KMS-11 (cell line): ENCODE measurements around the gene TAOK2.

Source experiments
- H2AFZ ChIP-seq: fragments of 200-600 bp; sonication (generic); 2 replicates; pipeline ENCODE4 v1.6.1; 2016; ENCODE audit warnings: antibody characterized with exemption, mixed run types, low read depth
- H3K27ac ChIP-seq: fragments of 200-600 bp; sonication (generic); 2 replicates; pipeline ENCODE4 v1.6.1; 2016; ENCODE audit warnings: mild to moderate bottlenecking, mixed run types
- H3K27me3 ChIP-seq: fragments of 200-600 bp; sonication (generic); 2 replicates; pipeline ENCODE4 v1.6.1; 2017; ENCODE audit warnings: mild to moderate bottlenecking, low read depth, mixed run types, moderate library complexity; ENCODE audit not compliant: insufficient read depth
- H3K36me3 ChIP-seq: fragments of 200-600 bp; sonication (generic); 2 replicates; pipeline ENCODE4 v1.6.1; 2017; ENCODE audit warnings: mild to moderate bottlenecking, mixed run types; ENCODE audit not compliant: insufficient read depth
- H3K4me1 ChIP-seq: fragments of 200-600 bp; sonication (generic); 2 replicates; pipeline ENCODE4 v1.6.1; 2016; ENCODE audit warnings: mild to moderate bottlenecking, low read depth, mixed run types; ENCODE audit not compliant: poor library complexity, severe bottlenecking
- H3K4me2 ChIP-seq: fragments of 200-600 bp; sonication (generic); 2 replicates; pipeline ENCODE4 v1.7.0; 2016; ENCODE audit warnings: mild to moderate bottlenecking, mixed run types
- H3K4me3 ChIP-seq: fragments of 200-600 bp; sonication (generic); IDR thresholded peaks from 2 replicates; pipeline ENCODE4 v1.6.1; 2017; ENCODE audit warnings: low read depth, low read length, mixed read lengths; ENCODE audit not compliant: insufficient read depth
- H3K79me2 ChIP-seq: fragments of 200-600 bp; sonication (generic); 2 replicates; pipeline ENCODE4 v1.6.1; 2016; ENCODE audit warnings: low read depth, mixed run types; ENCODE audit not compliant: insufficient read depth
- H3K9ac ChIP-seq: fragments of 200-600 bp; sonication (generic); 2 replicates; pipeline ENCODE4 v1.6.1; 2016; ENCODE audit warnings: mild to moderate bottlenecking, mixed run types
- H4K20me1 ChIP-seq: fragments of 200-600 bp; sonication (generic); 2 replicates; pipeline ENCODE4 v1.6.1; 2016; ENCODE audit warnings: mild to moderate bottlenecking, mixed run types; ENCODE audit not compliant: insufficient read depth
- TF ChIP-seq, protein P1 (sequence below): fragments of 200-600 bp; sonication (generic); conservative IDR thresholded peaks from 2 replicates; pipeline ENCODE4 v1.6.1; 2017; ENCODE audit warnings: low read depth, mild to moderate bottlenecking, antibody characterized with exemption, low read length, moderate library complexity, mixed read lengths

TAOK2 gene

DNA sequence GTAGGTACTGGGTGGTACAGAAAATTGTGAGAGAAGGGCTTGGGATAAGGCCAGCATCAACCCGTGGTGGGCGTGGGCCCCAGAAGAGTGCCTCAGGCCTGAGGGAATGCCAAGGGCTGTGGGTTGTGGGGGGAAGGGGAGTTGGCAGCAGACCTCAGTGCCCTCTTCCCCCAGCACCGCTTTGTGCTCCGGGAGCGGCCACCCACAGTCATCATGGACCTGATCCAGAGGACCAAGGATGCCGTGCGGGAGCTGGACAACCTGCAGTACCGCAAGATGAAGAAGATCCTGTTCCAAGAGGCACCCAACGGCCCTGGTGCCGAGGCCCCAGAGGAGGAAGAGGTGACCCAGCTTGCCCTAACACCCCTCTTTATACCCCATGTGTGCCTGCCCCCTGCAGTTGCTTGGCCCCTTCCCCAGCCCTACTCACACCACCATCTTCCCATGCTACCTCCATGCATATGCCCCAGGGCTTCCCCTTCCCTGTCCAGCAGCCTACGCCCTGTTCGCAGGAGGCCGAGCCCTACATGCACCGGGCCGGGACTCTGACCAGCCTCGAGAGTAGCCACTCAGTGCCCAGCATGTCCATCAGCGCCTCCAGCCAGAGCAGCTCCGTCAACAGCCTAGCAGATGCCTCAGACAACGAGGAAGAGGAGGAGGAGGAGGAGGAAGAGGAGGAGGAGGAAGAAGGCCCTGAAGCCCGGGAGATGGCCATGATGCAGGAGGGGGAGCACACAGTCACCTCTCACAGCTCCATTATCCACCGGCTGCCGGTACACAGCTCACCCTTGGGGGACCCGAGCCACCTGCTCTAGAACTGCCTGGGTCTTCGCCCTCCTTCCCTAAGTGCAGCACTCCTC, 9.1 kb downstream of the TAOK2 start:
- TF ChIP-seq, protein P1, sequence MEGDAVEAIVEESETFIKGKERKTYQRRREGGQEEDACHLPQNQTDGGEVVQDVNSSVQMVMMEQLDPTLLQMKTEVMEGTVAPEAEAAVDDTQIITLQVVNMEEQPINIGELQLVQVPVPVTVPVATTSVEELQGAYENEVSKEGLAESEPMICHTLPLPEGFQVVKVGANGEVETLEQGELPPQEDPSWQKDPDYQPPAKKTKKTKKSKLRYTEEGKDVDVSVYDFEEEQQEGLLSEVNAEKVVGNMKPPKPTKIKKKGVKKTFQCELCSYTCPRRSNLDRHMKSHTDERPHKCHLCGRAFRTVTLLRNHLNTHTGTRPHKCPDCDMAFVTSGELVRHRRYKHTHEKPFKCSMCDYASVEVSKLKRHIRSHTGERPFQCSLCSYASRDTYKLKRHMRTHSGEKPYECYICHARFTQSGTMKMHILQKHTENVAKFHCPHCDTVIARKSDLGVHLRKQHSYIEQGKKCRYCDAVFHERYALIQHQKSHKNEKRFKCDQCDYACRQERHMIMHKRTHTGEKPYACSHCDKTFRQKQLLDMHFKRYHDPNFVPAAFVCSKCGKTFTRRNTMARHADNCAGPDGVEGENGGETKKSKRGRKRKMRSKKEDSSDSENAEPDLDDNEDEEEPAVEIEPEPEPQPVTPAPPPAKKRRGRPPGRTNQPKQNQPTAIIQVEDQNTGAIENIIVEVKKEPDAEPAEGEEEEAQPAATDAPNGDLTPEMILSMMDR = no peak
- H3K79me2 ChIP-seq = no peaks in the 10 kb centered on the region
- no peak overlapping the region for H3K4me2 ChIP-seq
- no peak overlapping the region for H3K9ac ChIP-seq
- H3K36me3 ChIP-seq = no peaks in the 10 kb centered on the region; the same call in 1 of the 2 replicates
- no peak overlapping the region for H2AFZ ChIP-seq
- H3K4me1 ChIP-seq = no peaks in the 10 kb centered on the region
- no peaks in the 10 kb centered on the region for H4K20me1 ChIP-seq
- H3K27ac ChIP-seq = no peak overlapping the region
- H3K27me3 ChIP-seq = no peaks in the 10 kb centered on the region
- H3K4me3 ChIP-seq = no peak overlapping the region

DNA sequence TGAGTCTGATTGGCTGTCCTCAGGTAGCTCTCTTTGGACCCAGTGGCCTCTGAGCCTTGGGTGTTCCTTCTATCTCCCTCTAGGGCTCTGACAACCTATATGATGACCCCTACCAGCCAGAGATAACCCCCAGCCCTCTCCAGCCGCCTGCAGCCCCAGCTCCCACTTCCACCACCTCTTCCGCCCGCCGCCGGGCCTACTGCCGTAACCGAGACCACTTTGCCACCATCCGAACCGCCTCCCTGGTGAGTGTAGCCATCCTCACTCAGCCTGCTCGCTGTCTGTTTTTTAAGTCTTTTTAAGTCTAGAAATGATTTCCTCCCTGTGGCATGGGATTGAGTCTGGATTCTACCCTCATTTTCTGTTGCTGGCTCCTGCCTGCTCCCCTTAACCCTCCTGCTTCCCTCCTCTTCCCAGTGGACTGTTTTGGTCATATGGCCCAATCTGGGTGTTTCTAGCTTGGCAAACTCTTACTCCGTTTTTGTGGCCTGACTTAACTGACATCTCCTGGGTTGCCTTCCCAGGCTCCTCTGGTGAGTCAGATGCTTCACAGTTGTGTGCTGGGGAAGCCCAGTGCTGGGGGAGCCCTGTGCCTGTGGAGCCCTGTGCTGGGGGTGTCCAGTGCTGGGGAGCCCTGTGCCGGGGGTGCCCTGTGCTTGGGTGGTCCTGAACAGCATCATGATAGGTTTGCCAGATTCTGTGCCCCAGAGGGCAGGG, 9.9 kb downstream of the TAOK2 start:
- H3K4me1 ChIP-seq = no peaks in the 10 kb centered on the region
- no peak overlapping the region for H3K27ac ChIP-seq
- H3K36me3 ChIP-seq = no peaks in the 10 kb centered on the region; the same call in 1 of the 2 replicates
- H4K20me1 ChIP-seq = no peaks in the 10 kb centered on the region
- H3K27me3 ChIP-seq = no peaks in the 10 kb centered on the region
- H3K79me2 ChIP-seq = no peaks in the 10 kb centered on the region
- H3K9ac ChIP-seq = no peak overlapping the region
- H2AFZ ChIP-seq = no peak overlapping the region
- TF ChIP-seq, protein P1 = no peak
- no peak overlapping the region for H3K4me3 ChIP-seq
- H3K4me2 ChIP-seq = no peak overlapping the region

DNA sequence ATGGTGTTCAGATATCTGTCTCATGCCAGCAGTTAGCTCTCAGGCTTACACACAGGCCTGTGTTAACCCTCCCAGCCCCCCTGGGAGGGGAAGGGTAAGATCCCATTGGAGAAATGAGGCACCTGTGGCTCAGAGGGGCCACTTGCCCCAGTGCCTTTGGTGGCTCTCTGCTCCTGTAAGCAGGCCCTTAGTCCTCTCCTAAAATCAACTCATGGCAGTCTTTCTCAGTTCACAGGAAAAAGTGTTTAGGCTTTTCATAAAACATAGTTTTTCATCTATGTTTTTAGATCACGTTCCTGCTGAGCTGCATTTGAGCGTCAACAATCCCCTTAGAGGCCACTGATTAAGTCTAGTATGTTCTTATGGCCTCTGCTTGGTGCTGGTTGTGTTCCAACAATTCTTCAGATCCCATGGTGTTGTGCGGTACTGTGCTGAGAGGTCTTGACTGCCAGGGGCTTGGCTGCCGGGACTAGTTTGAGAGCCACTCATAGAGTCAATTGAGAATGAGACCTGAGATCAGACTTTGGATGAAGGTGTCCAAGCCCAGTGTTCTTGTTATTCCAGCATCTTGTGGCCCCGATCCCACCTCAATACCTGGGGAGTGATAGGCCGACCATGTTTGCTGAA, 10.6 kb downstream of the TAOK2 start:
- no peak overlapping the region for H3K9ac ChIP-seq
- H3K27ac ChIP-seq = no peak overlapping the region
- no peak overlapping the region for H2AFZ ChIP-seq
- H4K20me1 ChIP-seq = no peaks in the 10 kb centered on the region
- no peaks in the 10 kb centered on the region for H3K4me1 ChIP-seq
- H3K4me2 ChIP-seq = no peak overlapping the region
- no peaks in the 10 kb centered on the region for H3K79me2 ChIP-seq
- no peaks in the 10 kb centered on the region for H3K36me3 ChIP-seq
- no peak overlapping the region for H3K4me3 ChIP-seq
- H3K27me3 ChIP-seq = no peaks in the 10 kb centered on the region
- TF ChIP-seq, protein P1 = no peak

DNA sequence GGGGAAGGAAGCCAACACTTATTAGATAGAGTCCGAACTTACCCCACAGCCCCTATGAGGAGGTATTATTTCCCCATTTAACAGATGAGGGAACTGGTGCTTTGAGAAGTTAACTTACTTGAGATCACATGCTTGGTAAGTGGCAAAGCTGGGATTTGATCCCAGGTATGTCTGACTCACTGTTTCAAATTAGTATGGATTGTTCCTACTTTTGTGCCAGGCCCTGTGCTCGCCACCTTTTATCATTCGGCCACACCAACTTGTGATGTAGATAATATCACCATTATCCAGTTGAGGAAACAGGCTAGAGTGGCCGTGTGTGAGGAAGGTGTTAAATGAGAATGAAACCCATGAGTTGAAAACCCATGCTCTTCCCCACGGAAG, 11.1 kb downstream of the TAOK2 start:
- H3K4me3 ChIP-seq = no peak overlapping the region
- no peak overlapping the region for H3K9ac ChIP-seq
- no peaks in the 10 kb centered on the region for H3K36me3 ChIP-seq
- H3K79me2 ChIP-seq = no peaks in the 10 kb centered on the region
- TF ChIP-seq, protein P1 = no peak
- H3K4me1 ChIP-seq = no peaks in the 10 kb centered on the region
- H3K4me2 ChIP-seq = no peak overlapping the region
- no peaks in the 10 kb centered on the region for H3K27me3 ChIP-seq
- H4K20me1 ChIP-seq = no peaks in the 10 kb centered on the region
- H3K27ac ChIP-seq = no peak overlapping the region
- H2AFZ ChIP-seq = no peak overlapping the region
